GM13977 (cell line): Measurements from ENCODE around the gene FGGY.

Experiments
- DNase-seq: peaks from one replicate; pipeline ENCODE4 v3.0.0; 2012; ENCODE audit warnings: low spot score
- CTCF ChIP-seq: IDR thresholded peaks from 2 replicates; pipeline ENCODE4 v1.5.1; 2012; ENCODE audit warnings: mild to moderate bottlenecking, control low read depth; ENCODE audit not compliant: insufficient read depth; ENCODE audit errors: extremely low read depth, missing control alignments
- in situ Hi-C: fragments of 300-500 bp; cut with MboI; formaldehyde crosslinking; loops from one replicate; pipeline ENCODE4 v1.12.0; 2022; ENCODE audit warnings: low sequenced_read_pairs, low pct_unique_long_range_greater_than_20kb, mixed read lengths, inconsistent platforms; ENCODE audit not compliant: unreplicated experiment

Gene FGGY

GRCh38 chr1:59404796-59405195, 107.9 kb downstream of the FGGY start:
- in situ Hi-C loops = no loop called here
- TF ChIP-seq CTCF = no peak
- DNase-seq = no peak

GRCh38 chr1:59406437-59407164, 109.7 kb downstream of the FGGY start:
- no peak for DNase-seq
- no peak for TF ChIP-seq CTCF
- in situ Hi-C loops = no loop called here

GRCh38 chr1:59408608-59409240, 111.8 kb downstream of the FGGY start:
- TF ChIP-seq CTCF = no peak
- no peak for DNase-seq
- in situ Hi-C loops = no loop called here

- no peak for TF ChIP-seq CTCF
- in situ Hi-C loops = no loop called here
- DNase-seq = no peak
Observed at GRCh38 chr1:59409549-59409948, 112.7 kb downstream of the FGGY start.

GRCh38 chr1:59409986-59410385, 113.1 kb downstream of the FGGY start:
- no peak for TF ChIP-seq CTCF
- peak; percentile 14 for DNase-seq
- in situ Hi-C loops = no loop called here

- in situ Hi-C loops = no loop called here
- DNase-seq = no peak
- TF ChIP-seq CTCF = no peak
Observed at GRCh38 chr1:59410457-59410856, 113.6 kb downstream of the FGGY start.
